SIG-M5 treated with dmso at 0.1 percent for 504 hours (cell line): ENCODE measurements around the gene CAMK2D.
A peak's percentile ranks its signal among the peaks of the same experiment; 100 is the strongest.

Experiments
- DNase-seq: peaks from one replicate; lab custom pipeline; 2025; ENCODE audit not compliant: unreplicated experiment; lab: John Stamatoyannopoulos, UW

CAMK2D gene

GRCh38 chr4:113482325-113482724 is 279.2 kb downstream of the CAMK2D start:
- DNase-seq, result no peak

GRCh38 chr4:113481820-113482219 is 279.7 kb downstream of the CAMK2D start:
- DNase-seq, result no peak

GRCh38 chr4:113480109-113480508 is 281.4 kb downstream of the CAMK2D start:
- no peak for DNase-seq

DNA sequence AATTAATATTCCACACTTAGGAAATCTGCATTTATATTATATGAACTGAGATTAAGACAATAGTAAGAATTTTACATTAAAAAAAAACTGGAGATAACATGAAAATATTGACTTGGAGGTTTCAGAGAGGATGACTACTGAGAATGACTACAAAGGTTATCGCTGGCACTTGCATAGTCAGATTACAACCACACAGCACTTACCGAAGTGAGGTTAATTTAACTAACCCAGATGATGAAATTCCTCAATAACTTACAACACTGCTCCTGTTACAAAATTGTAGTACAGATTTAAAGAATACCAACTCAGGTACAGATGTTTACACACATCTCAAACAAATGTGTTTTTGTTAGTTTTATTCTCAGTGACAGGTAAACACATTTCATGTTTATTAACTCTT is 283.5 kb downstream of the CAMK2D start:
- DNase-seq, result no peak

- DNase-seq, result no peak
Observed at GRCh38 chr4:113476800-113477199, 284.7 kb downstream of the CAMK2D start.

DNA sequence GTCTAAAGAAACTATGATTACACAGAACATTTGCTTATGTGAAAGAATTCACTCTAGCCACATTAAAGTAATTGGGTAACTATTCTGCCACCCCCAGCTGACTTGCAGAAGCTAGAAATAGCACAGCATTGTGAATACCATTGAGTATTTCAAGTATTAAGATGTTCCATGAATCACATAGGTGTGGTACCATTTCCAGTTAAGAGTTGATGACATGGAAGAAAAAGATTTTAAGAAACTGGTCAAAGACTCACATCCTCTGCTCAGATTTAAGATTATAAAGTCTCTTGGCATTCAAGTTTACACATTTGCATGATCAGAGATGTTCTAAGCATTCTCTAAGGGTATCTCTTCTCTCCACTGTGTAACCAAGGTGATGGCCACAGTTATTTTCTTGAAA is 287.5 kb downstream of the CAMK2D start:
- no peak for DNase-seq

- no peak for DNase-seq
Observed at GRCh38 chr4:113472864-113473263, 288.7 kb downstream of the CAMK2D start.

GRCh38 chr4:113471146-113471860 is 290.2 kb downstream of the CAMK2D start:
- DNase-seq, result no peak

GRCh38 chr4:113469926-113470325 is 291.6 kb downstream of the CAMK2D start:
- no peak for DNase-seq

DNA sequence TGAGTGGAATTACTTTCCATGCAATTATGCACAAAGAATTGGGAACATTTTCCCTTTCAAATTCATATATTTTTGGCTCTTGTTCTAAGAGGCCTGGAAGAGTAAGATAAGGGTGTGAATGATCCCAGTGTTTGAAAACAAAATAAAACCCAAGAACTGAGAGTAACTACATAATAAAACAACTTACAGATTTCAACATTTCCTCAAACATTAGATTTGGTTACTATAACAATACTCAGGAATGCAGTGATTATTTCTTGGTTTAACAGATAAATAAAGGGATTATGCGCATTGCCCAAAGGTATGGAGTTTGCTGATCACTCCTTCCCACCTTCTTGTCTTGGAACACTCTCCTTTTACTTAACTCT is 292.5 kb downstream of the CAMK2D start:
- no peak for DNase-seq

GRCh38 chr4:113468165-113469022 is 293.1 kb downstream of the CAMK2D start:
- peak; percentile 51 for DNase-seq

GRCh38 chr4:113467581-113467980 is 294.0 kb downstream of the CAMK2D start:
- DNase-seq, result peak; percentile 26

DNA sequence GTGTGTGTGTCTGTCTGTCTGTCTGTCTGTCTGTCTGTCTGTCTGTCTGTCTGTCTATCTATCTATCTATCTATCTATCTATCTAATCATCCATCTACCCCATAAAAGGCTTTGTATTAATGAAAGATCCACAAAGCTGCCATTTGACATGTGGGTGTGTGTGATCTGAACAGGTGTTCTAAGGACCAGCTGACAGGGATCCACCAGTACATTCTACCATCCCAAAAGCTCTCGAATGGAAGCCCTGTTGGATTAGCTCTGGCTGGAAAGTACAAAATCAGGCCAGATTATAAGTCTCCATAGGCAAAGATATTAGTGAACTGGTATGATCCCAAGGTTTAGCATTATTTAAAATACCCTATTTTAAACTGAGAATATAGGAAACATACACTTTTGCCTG is 299.3 kb downstream of the CAMK2D start:
- DNase-seq, result no peak

DNA sequence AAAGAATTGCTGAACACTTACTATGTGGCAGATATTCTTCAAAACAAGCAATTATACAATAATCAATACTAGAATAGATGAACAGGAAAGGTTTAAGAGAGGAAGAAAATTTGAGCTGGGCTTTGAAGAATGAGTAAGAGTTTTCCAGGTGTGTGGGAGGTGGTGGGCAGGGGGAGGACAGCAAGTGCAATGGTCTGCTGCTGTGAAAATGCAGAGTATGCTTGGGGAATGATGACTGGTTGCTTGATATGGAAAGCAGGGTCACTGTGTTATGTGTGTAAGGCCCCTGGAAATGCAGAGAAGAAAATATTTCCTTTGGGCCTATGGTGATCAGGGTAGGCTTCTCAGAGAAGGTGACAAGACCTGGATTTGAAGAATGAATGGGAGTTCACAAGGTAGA is 300.3 kb downstream of the CAMK2D start:
- DNase-seq, result no peak

DNA sequence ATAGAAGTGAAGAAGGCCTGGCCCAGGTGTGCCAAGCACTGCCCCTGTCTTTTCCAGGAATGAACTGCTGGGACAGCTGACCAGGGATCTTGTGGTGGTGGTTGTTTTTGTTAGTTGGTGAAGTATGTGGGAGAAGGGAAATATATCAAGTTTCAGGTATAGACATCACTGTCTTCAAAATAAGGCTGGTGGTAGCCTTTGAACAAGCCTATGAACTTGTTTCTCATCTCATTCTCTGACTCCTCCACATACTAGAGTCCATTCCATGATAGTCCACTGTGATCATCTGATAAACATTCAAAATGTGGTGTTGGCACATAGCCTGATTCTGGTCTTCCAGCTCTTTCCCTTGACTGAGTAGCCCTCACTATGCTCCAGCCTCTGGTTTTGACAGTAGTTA is 303.7 kb downstream of the CAMK2D start:
- no peak for DNase-seq

- no peak for DNase-seq
Observed at GRCh38 chr4:113457121-113457520, 304.4 kb downstream of the CAMK2D start.

DNA sequence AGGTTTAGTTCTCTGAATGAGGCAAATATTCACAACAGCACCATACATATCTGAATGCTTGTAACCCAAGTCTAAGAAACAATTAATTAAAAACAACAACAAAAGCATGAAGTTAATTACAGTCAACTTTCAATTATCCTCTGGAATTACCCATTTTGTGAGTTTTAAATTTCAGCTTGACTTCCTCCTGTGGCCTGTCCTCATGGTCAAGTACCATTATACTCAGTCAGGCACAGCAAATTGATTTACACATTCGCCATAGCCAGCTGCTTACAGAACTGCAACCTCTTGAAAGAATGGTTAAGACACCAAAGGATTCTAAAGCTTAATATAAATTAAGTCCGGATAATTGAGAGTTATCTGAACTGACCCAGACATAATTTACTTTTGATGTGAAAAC is 306.5 kb downstream of the CAMK2D start:
- no peak for DNase-seq

DNA sequence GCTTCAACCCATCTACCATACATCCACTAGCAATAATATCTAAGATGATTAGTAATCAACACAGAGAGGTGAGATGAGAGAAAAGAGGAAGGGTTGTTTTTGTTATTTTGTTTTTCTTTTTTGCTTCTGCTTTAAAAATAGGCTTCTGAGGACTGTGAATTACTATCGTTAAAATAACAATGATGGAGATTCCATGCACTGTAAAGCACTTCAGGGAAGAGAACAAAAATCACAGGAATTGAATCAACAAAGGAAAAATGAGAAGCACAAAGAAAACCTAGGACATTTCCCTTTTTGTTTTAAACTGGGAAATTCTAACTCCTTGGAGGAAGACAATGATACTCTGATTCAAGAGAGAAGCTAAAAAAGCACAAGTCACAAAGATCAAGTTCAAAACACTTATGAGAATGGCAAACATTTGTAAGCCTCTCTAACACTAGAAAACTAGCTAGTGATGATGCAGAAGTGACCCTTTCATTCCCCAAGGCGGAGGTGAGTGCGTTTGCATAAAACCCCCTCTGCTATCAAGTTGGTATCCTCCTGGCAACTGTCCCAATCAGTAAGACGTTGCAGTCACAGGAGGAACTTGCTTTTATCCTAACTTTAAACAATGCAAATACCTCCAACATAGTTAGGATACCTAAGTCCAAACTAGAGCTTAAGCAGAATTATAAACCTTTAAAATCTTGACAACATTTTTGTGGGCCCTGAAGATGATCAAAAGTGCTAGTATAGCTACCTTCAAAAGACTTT is 308.5 kb downstream of the CAMK2D start:
- no peak for DNase-seq

DNA sequence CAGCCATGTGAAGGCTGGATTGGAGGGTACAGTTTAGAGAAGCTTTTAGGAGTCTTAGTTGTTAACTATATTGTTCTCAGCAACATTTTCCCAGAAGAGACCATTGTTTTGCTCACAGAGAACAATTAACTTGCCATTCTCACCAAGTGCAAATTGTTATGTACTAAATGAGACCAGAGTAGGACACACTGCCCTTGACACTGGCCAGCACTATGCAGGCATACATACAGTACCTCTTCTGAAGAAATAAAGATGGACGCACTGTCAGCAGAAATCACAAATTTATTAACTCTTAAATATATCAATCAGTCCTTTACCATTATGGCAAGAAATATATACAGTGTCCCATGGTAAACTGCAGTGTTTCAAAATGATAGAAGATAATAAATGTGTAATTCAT is 309.4 kb downstream of the CAMK2D start:
- DNase-seq, result no peak

DNA sequence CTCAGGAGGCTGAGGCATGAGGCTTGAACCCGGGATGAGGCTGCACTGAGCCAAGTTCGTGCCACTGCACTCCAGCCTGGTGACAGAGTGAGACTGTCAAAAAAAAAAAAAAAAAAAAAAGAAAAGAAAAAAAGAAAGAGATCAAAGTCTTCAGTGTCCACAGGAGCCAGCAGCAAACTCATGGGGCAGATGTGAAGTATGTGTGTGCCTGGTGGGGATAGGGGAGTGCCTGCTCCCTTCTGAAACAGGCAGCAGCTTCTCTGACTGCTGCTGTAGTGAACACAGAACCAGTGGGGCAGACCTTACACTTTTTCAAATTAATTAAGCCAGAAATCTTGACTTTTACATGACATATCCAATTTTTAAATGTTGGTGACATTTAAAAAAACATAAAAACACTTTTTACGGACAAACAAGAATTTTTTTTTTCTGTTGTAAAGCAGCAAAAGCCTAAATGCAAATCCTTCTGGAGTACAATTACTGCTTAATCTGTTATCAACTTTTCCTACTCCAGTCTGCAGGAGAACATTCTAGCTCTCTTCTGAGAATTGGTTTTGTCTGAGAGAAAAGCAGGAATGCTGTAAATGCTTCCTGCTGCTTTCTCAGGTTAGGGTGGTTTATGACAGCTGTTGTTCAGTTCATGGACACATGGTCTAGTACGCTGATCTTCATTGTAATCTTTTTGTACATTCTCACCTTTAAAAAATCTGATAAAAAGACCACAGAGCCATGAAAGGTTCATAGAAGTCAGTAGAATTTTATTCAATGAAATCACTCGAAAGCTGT is 311.1 kb downstream of the CAMK2D start:
- no peak for DNase-seq

DNA sequence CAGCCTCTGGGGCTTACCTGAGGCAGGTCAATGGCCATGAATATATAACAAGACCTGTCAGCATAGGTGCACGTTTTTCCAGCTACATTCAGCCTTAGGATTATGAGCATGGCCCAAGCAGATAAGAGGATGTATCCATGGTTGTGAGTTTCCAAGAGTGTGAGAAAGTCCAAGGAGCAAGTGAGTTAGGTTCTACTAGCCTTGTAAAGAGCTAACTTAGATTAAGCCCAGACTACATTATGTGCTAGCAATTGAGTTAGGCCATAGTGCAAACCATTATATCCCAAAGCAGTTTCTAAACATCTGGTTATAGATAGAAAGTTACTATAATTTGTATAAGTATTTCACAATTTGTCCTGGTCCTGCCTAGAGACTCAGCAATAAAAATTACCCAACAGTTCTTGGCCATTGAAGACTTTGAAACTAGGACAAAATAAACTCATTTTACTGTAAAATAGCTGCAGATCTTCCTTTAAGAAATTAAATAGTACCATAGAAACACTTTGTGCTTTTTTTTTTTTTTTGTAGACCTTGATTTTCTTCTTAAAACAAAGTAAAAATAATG is 312.0 kb downstream of the CAMK2D start:
- peak; percentile 57 for DNase-seq
